OCI-LY3 (cell line): ENCODE measurements around the gene SECTM1.

Source experiments
- H2AFZ ChIP-seq: fragments of 200-600, 300-600 bp; shearing (Covaris generic); 2 replicates; pipeline ENCODE4 v1.6.0; 2014; ENCODE audit warnings: antibody characterized with exemption, low read depth, low read length
- H3K27ac ChIP-seq: fragments of 200-600, 300-600 bp; sonication (generic); 2 replicates; pipeline ENCODE4 v1.5.1; 2014; ENCODE audit warnings: mild to moderate bottlenecking, low read length, moderate library complexity, mixed read lengths
- H3K27me3 ChIP-seq: fragments of 200-600, 300-600 bp; sonication (generic); 2 replicates; pipeline ENCODE4 v1.6.1; 2014; ENCODE audit warnings: low read depth, low read length, mixed read lengths
- H3K36me3 ChIP-seq: fragments of 200-600, 300-600 bp; sonication (generic); replicated peaks from 2 replicates; pipeline ENCODE3; 2014; ENCODE audit warnings: low read depth, low read length, mixed read lengths
- H3K4me1 ChIP-seq: fragments of 300-600, 200-600 bp; sonication (generic); 2 replicates; pipeline ENCODE4 v1.6.1; 2014; ENCODE audit warnings: low read length, mixed read lengths
- H3K4me2 ChIP-seq: fragments of 200-600, 300-600 bp; sonication (generic); 2 replicates; pipeline ENCODE4 v1.6.1; 2014; ENCODE audit warnings: low read length, mixed read lengths
- H3K4me3 ChIP-seq: fragments of 300-600, 200-600 bp; sonication (generic); 2 replicates; pipeline ENCODE4 v1.5.1; 2014; ENCODE audit warnings: antibody characterized with exemption, mild to moderate bottlenecking, low read length, moderate library complexity
- H3K79me2 ChIP-seq: fragments of 300-600, 200-600 bp; shearing (Covaris generic); 2 replicates; pipeline ENCODE4 v1.6.1; 2014; ENCODE audit warnings: mild to moderate bottlenecking, low read length, mixed read lengths
- H3K9ac ChIP-seq: fragments of 300-600, 200-600 bp; shearing (Covaris generic); 2 replicates; pipeline ENCODE4 v1.6.0; 2014; ENCODE audit warnings: mild to moderate bottlenecking, low read length, moderate library complexity
- H3K9me3 ChIP-seq: fragments of 200-600, 300-600 bp; shearing (Covaris generic); 2 replicates; pipeline ENCODE4 v1.6.1; 2014; ENCODE audit warnings: low read length, mixed read lengths; ENCODE audit not compliant: insufficient read depth
- H4K20me1 ChIP-seq: fragments of 200-600, 300-600 bp; sonication (generic); 2 replicates; pipeline ENCODE4 v1.6.1; 2016; ENCODE audit warnings: low read length, mixed read lengths; ENCODE audit not compliant: insufficient read depth
- EZH2phosphoT487 ChIP-seq: fragments of 200-600 bp; shearing (Covaris generic); IDR thresholded peaks from 2 replicates; pipeline ENCODE4 v1.6.1; 2018; ENCODE audit warnings: antibody characterized with exemption, mixed run types, low read depth
- TF ChIP-seq, protein P1 (sequence below): fragments of 200-600, 300-600 bp; sonication (generic); IDR thresholded peaks from 2 replicates; pipeline ENCODE4 v1.5.1; 2014; ENCODE audit warnings: antibody characterized with exemption, low read length, low read depth

Gene SECTM1

DNA sequence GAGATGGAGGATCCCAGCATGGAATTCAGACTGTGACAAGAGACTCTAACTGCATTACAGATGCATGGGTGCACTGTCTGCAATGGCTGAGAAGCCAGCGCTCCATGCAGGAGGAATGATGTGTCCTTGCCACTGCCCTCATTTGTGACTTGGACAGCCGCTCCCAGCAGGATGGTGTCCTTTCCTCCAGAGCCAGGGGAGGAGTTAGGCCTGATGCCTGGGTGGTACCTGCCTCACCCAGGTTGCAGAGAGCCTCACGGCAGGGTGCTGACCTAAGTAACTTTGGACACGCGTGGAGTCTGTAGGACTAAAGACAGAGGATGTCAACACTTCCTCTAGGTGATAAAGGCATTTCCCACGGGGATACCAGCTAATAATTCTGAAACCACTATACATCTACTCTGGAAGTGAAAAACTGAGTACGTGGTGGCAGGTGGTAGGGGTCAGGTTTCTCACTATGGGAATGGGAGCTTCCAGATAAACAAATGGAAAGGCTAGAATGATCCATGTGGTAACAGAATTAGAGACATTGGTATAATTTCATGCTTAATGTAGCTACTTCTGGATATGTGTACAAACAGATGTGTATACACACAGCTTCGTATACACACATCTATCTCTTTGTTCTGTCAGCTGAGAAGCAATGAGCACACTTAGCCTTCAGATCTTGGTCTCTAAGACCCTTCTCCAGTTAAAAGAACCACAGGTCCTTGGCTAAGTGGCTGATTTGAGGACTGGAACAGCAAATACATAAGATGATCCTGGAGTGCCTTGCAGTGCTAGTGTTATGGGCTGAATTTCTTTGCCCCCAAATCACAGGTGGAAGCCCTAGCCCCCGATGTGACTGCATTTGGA is 46.3 kb downstream of the SECTM1 start:
- Histone ChIP-seq H3K4me3 (no peak overlapping the region), H3K9ac (no peak overlapping the region)

DNA sequence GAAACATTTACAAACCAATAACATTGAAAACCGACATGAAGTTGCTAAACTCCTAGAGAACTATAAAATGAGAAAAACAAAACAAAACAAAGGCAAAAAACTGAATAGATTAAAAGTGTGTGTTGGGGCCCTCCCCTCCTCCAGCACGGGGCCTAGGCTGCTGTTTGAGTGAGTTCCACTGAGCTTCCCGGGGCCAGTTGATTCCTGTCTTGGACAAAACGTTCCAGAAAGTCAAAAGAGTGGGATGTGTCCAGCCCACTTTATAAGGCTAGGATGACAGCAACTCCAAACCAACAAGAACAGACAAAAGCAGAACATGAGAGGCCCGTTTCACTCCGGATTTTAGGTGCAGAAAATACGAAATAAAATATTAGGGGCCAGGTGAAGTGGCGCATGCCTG is 48.4 kb downstream of the SECTM1 start:
- H3K27me3 ChIP-seq: no peaks in the 10 kb centered on the region
- H3K4me2 ChIP-seq: no peak overlapping the region
- no peak overlapping the region for H3K27ac ChIP-seq
- H3K79me2 ChIP-seq: no peaks in the 10 kb centered on the region
- no peaks in the 10 kb centered on the region for H4K20me1 ChIP-seq
- H2AFZ ChIP-seq: no peak overlapping the region
- H3K4me3 ChIP-seq: no peak overlapping the region
- no peak overlapping the region for H3K9ac ChIP-seq
- H3K9me3 ChIP-seq: no peaks in the 10 kb centered on the region
- no peak for TF ChIP-seq EZH2phosphoT487
- peaks cover 10% of the 10 kb centered on the region for H3K4me1 ChIP-seq
- no peaks in the 10 kb centered on the region for H3K36me3 ChIP-seq

More for the DNA sequence above, 46.3 kb downstream of the SECTM1 start:
- Histone ChIP-seq H3K4me1 (peaks cover 16% of the 10 kb centered on the region), H3K27ac (no peak overlapping the region), H3K36me3 (no peaks in the 10 kb centered on the region), H4K20me1 (no peaks in the 10 kb centered on the region), H3K79me2 (peaks cover 8% of the 10 kb centered on the region), H3K9me3 (no peaks in the 10 kb centered on the region), H3K27me3 (no peaks in the 10 kb centered on the region), H3K4me2 (peak overlapping the region; percentile 20), H2AFZ (no peak overlapping the region)
- TF ChIP-seq, protein P1, sequence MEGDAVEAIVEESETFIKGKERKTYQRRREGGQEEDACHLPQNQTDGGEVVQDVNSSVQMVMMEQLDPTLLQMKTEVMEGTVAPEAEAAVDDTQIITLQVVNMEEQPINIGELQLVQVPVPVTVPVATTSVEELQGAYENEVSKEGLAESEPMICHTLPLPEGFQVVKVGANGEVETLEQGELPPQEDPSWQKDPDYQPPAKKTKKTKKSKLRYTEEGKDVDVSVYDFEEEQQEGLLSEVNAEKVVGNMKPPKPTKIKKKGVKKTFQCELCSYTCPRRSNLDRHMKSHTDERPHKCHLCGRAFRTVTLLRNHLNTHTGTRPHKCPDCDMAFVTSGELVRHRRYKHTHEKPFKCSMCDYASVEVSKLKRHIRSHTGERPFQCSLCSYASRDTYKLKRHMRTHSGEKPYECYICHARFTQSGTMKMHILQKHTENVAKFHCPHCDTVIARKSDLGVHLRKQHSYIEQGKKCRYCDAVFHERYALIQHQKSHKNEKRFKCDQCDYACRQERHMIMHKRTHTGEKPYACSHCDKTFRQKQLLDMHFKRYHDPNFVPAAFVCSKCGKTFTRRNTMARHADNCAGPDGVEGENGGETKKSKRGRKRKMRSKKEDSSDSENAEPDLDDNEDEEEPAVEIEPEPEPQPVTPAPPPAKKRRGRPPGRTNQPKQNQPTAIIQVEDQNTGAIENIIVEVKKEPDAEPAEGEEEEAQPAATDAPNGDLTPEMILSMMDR: no peak
- TF ChIP-seq EZH2phosphoT487: no peak

DNA sequence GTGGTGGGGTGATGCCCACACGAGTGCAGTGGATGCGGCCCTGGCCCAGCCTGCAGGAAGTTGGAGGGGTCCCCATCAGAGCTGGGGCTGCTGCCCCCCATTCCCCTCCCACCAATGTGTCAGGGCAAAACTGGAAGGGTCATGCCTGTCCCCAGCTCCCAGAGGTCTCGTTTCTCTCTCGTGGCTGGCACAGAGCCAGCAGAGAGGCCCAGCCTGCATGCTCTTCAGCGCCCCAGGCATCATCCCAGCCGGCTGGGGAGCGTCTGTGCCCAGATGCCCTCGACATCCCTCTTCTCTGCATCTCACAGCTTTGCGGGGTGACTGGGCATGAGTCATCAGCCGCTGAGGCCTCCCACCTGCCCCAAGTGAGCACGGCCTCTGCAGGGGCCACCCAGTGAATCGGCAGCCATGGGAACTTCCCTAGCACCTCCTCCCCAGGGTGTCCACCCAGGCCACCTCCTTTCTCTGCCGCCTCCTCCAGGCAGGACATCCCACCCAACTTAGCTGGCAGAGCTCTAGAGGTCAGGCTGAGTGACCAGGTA is 50.3 kb downstream of the SECTM1 start:
- no peaks in the 10 kb centered on the region for H3K9me3 ChIP-seq
- H3K36me3 ChIP-seq: no peaks in the 10 kb centered on the region
- no peaks in the 10 kb centered on the region for H3K27me3 ChIP-seq
- TF ChIP-seq, protein P1: no peak
- TF ChIP-seq EZH2phosphoT487: no peak
- no peaks in the 10 kb centered on the region for H4K20me1 ChIP-seq
- H3K4me3 ChIP-seq: no peak overlapping the region
- no peak overlapping the region for H3K27ac ChIP-seq
- H3K4me2 ChIP-seq: no peak overlapping the region
- H3K9ac ChIP-seq: no peak overlapping the region
- H3K79me2 ChIP-seq: no peaks in the 10 kb centered on the region
- H3K4me1 ChIP-seq: peaks cover 22% of the 10 kb centered on the region
- H2AFZ ChIP-seq: no peak overlapping the region

DNA sequence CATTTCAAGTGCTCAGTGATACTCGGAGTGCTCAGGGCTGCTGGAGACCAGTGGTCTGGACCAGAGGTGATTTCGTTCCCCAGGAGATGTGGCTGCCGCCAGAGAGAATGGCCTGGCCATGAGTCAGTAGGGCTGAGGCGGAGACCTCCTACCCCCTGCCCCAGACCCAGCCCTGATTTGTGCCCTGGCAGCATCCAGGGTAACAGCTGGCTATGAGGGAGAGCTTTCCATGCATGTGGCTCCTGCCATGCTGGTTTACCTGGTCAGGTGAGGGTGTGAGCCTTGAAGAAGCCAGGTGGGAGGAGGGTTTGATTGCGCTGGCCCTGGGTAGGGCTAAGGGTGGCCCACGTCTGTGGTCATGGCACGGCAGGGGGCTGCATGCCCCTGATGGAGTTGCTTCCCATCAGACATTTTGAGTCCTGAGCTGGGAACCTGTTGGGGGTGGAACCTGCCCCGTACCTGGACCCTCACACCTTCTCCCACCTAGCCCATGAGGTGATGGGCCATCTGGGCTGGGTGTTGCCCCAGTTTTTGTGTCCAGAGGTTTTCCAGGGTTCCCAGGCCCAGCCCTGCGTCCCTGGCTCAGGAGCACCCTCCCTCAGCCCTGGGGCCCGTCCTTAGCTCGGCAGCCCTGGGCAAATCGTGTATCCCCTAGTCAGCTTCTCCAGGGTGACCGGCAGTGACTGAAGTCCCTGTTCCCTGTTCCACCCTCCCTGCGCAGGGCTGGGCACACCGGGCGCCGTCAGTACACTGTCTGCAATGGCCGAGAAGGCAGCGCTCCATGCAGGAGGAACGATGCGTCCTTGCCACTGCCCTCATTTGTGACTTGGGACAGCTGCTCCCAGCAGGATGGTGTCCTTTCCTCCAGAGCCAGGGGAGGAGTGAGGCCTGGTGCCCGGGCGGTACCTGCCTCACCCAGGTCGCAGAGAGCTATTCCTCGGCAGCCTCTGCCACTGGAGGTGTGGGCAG is 51.0 kb downstream of the SECTM1 start:
- TF ChIP-seq EZH2phosphoT487: no peak
- TF ChIP-seq, protein P1: no peak
- no peak overlapping the region for H3K27ac ChIP-seq
- H3K27me3 ChIP-seq: no peaks in the 10 kb centered on the region

More for the DNA sequence above, 51.0 kb downstream of the SECTM1 start:
- Histone ChIP-seq H2AFZ (no peak overlapping the region), H3K4me3 (no peak overlapping the region), H4K20me1 (no peaks in the 10 kb centered on the region), H3K9me3 (no peaks in the 10 kb centered on the region), H3K4me1 (peaks cover 21% of the 10 kb centered on the region), H3K36me3 (no peaks in the 10 kb centered on the region), H3K4me2 (no peak overlapping the region), H3K79me2 (no peaks in the 10 kb centered on the region), H3K9ac (no peak overlapping the region)
